ENCODE results near the gene DNAJC10. TPM values are rescaled to one million over a fixed set of nuclear protein-coding genes. Genes with fewer than 3 reads are reported as not detected.
"Not testable (repeated sequence)": the region's sequence is repeated elsewhere in the genome, so short reads cannot be mapped to it uniquely, and the experiment has no call there.

The DNAJC10 gene
- total RNA-seq, 1 donor from 2014 or later: 157 TPM

GRCh38 chr2:182672466-182673165, 43.4 kb upstream of the DNAJC10 start:
- Mint-ChIP-seq H3K27me3 (ENCODE audit: unreplicated experiment) (no peaks in the 10 kb centered on the region), H3K4me1 (ENCODE audit: unreplicated experiment) (peaks cover 9% of the 10 kb centered on the region), H3K27ac (ENCODE audit: unreplicated experiment) (no peak overlapping the region), H3K9me3 (ENCODE audit: unreplicated experiment) (no peaks in the 10 kb centered on the region), H3K4me3 (ENCODE audit: unreplicated experiment) (no peak overlapping the region), H3K36me3 (ENCODE audit: unreplicated experiment) (no peaks in the 10 kb centered on the region)
- DNase-seq (ENCODE audit: extremely low spot score, unreplicated experiment): no peak
- TF ChIP-seq CTCF (IDR thresholded peaks at IDR 0.05): no peak

GRCh38 chr2:182680837-182681236, 35.2 kb upstream of the DNAJC10 start:
- TF ChIP-seq CTCF (IDR thresholded peaks at IDR 0.05): no peak
- Mint-ChIP-seq H3K9me3 (ENCODE audit: unreplicated experiment) (no peaks in the 10 kb centered on the region), H3K4me1 (ENCODE audit: unreplicated experiment) (no peaks in the 10 kb centered on the region), H3K4me3 (ENCODE audit: unreplicated experiment) (no peak overlapping the region), H3K36me3 (ENCODE audit: unreplicated experiment) (no peaks in the 10 kb centered on the region), H3K27me3 (ENCODE audit: unreplicated experiment) (no peaks in the 10 kb centered on the region), H3K27ac (ENCODE audit: unreplicated experiment) (no peak overlapping the region)
- no peak for DNase-seq (ENCODE audit: extremely low spot score, unreplicated experiment)

- no peak overlapping the region for H3K4me3 Mint-ChIP-seq (ENCODE audit: unreplicated experiment)
- no peaks in the 10 kb centered on the region for H3K9me3 Mint-ChIP-seq (ENCODE audit: unreplicated experiment)
- no peak overlapping the region for H3K27ac Mint-ChIP-seq (ENCODE audit: unreplicated experiment)
- no peaks in the 10 kb centered on the region for H3K36me3 Mint-ChIP-seq (ENCODE audit: unreplicated experiment)
- H3K27me3 Mint-ChIP-seq (ENCODE audit: unreplicated experiment): no peaks in the 10 kb centered on the region
- DNase-seq (ENCODE audit: extremely low spot score, unreplicated experiment): no peak
- no peak for TF ChIP-seq CTCF (IDR thresholded peaks at IDR 0.05)
- no peaks in the 10 kb centered on the region for H3K4me1 Mint-ChIP-seq (ENCODE audit: unreplicated experiment)
Observed at GRCh38 chr2:182682210-182682609, 33.8 kb upstream of the DNAJC10 start.

- peaks cover 11% of the 10 kb centered on the region for H3K27me3 Mint-ChIP-seq (ENCODE audit: unreplicated experiment)
- H3K27ac Mint-ChIP-seq (ENCODE audit: unreplicated experiment): no peak overlapping the region
Observed at GRCh38 chr2:182685559-182685958, 30.5 kb upstream of the DNAJC10 start.

GRCh38 chr2:182686763-182687162, 29.3 kb upstream of the DNAJC10 start:
- not testable (repeated sequence) for H3K9me3 Mint-ChIP-seq (ENCODE audit: unreplicated experiment); H3K4me1 Mint-ChIP-seq (ENCODE audit: unreplicated experiment); H3K4me3 Mint-ChIP-seq (ENCODE audit: unreplicated experiment); H3K36me3 Mint-ChIP-seq (ENCODE audit: unreplicated experiment); DNase-seq (ENCODE audit: extremely low spot score, unreplicated experiment); H3K27ac Mint-ChIP-seq (ENCODE audit: unreplicated experiment)
- H3K27me3 Mint-ChIP-seq (ENCODE audit: unreplicated experiment): peaks cover 14% of the 10 kb centered on the region

More at GRCh38 chr2:182685559-182685958, 30.5 kb upstream of the DNAJC10 start:
- no peak for DNase-seq (ENCODE audit: extremely low spot score, unreplicated experiment)
- H3K4me1 Mint-ChIP-seq (ENCODE audit: unreplicated experiment): no peaks in the 10 kb centered on the region
- no peak overlapping the region for H3K4me3 Mint-ChIP-seq (ENCODE audit: unreplicated experiment)
- no peaks in the 10 kb centered on the region for H3K9me3 Mint-ChIP-seq (ENCODE audit: unreplicated experiment)
- no peaks in the 10 kb centered on the region for H3K36me3 Mint-ChIP-seq (ENCODE audit: unreplicated experiment)
- TF ChIP-seq CTCF (IDR thresholded peaks at IDR 0.05): no peak

Measured in osteocyte (in vitro differentiated cells).